ENCODE results near the gene CPNE4. TPM values are rescaled to one million over a fixed set of nuclear protein-coding genes. Genes with fewer than 3 reads are reported as not detected.

CPNE4 gene
- total and polyA plus RNA-seq, 2 donors from 2014 or later, result 0.79 to 1.2 TPM

DNA sequence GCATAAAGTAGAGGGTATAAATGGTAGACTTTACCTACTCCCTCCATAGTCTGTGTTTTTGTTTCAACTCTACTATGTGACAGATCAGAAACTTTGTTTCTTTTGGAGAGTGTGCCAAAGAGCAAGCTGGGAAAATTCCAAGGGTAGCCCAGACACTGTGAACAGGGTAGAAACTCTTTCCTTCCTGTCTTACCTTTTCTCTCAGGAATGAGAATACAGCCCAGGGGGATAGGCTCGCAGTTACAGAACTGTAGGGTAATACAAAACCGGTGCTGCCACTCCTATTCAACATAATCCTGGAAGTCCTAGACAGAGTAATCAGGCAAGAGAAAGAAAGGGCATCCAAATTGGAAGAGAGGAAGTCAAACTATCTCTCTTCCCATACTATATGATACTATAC is 256.3 kb downstream of the CPNE4 start:
- FAIRE-seq, result no peak
- Histone ChIP-seq H3K9ac (ENCODE audit: low read length in 3 of 3) (no peak overlapping the region), H3K27me3 (ENCODE audit: control insufficient read depth, insufficient read depth, low read length) (no peaks in the 10 kb centered on the region), H3K4me1 (ENCODE audit: control insufficient read depth in 2 of 3, insufficient read depth in 2 of 3, low read depth in 1 of 3, low read length in 3 of 3) (no peaks in the 10 kb centered on the region), H3K4me3 (ENCODE audit: low read length in 3 of 3) (no peak overlapping the region), H3K27ac (ENCODE audit: low read depth in 2 of 2, low read length in 2 of 2) (no peak overlapping the region), H3K9me3 (ENCODE audit: control insufficient read depth in 2 of 3, insufficient read depth in 1 of 3, low read length in 3 of 3) (peaks cover 0 to 4% (median 4%) of the 10 kb centered on the region in 3 donors), H3K36me3 (ENCODE audit: control insufficient read depth in 2 of 3, insufficient read depth in 3 of 3, low read length in 3 of 3) (no peaks in the 10 kb centered on the region)
- TF ChIP-seq, protein P1, sequence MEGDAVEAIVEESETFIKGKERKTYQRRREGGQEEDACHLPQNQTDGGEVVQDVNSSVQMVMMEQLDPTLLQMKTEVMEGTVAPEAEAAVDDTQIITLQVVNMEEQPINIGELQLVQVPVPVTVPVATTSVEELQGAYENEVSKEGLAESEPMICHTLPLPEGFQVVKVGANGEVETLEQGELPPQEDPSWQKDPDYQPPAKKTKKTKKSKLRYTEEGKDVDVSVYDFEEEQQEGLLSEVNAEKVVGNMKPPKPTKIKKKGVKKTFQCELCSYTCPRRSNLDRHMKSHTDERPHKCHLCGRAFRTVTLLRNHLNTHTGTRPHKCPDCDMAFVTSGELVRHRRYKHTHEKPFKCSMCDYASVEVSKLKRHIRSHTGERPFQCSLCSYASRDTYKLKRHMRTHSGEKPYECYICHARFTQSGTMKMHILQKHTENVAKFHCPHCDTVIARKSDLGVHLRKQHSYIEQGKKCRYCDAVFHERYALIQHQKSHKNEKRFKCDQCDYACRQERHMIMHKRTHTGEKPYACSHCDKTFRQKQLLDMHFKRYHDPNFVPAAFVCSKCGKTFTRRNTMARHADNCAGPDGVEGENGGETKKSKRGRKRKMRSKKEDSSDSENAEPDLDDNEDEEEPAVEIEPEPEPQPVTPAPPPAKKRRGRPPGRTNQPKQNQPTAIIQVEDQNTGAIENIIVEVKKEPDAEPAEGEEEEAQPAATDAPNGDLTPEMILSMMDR (IDR thresholded peaks at IDR 0.05; ENCODE audit: borderline replicate concordance, extremely low read depth, insufficient read depth), result no peak
- no peak for DNase-seq
- intact Hi-C loops (cut with DNase I), result no loop called here

DNA sequence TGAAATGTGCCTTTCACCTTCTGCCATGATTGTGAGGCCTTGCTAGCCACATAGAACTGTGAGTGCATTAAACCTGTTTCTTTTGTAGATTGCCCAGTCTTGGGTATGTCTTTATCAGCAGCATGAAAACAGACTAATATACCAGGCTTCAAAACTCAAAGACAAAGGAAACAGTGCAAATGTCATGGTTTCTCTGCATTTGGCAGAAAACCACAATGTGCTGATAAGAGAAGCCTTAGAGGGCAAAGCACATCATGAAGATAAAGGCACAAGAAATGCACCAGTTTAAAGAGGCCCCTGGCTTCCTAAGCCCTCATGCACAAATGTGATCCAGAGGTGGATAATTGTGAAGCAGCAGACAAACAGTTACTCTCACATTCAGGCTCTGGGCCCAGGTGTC is 259.2 kb downstream of the CPNE4 start:
- TF ChIP-seq, protein P1 (IDR thresholded peaks at IDR 0.05; ENCODE audit: borderline replicate concordance, extremely low read depth, insufficient read depth), result no peak
- intact Hi-C loops (cut with DNase I), result no loop called here
- Histone ChIP-seq H3K27ac (ENCODE audit: low read depth in 2 of 2, low read length in 2 of 2) (no peak overlapping the region), H3K27me3 (ENCODE audit: control insufficient read depth, insufficient read depth, low read length) (no peaks in the 10 kb centered on the region), H3K4me3 (ENCODE audit: low read length in 3 of 3) (no peak overlapping the region), H3K36me3 (ENCODE audit: control insufficient read depth in 2 of 3, insufficient read depth in 3 of 3, low read length in 3 of 3) (no peaks in the 10 kb centered on the region), H3K9me3 (ENCODE audit: control insufficient read depth in 2 of 3, insufficient read depth in 1 of 3, low read length in 3 of 3) (peaks cover 0 to 4% (median 4%) of the 10 kb centered on the region in 3 donors), H3K9ac (ENCODE audit: low read length in 3 of 3) (no peak overlapping the region), H3K4me1 (ENCODE audit: control insufficient read depth in 2 of 3, insufficient read depth in 2 of 3, low read depth in 1 of 3, low read length in 3 of 3) (no peaks in the 10 kb centered on the region)
- DNase-seq (no peak), FAIRE-seq (no peak)

DNA sequence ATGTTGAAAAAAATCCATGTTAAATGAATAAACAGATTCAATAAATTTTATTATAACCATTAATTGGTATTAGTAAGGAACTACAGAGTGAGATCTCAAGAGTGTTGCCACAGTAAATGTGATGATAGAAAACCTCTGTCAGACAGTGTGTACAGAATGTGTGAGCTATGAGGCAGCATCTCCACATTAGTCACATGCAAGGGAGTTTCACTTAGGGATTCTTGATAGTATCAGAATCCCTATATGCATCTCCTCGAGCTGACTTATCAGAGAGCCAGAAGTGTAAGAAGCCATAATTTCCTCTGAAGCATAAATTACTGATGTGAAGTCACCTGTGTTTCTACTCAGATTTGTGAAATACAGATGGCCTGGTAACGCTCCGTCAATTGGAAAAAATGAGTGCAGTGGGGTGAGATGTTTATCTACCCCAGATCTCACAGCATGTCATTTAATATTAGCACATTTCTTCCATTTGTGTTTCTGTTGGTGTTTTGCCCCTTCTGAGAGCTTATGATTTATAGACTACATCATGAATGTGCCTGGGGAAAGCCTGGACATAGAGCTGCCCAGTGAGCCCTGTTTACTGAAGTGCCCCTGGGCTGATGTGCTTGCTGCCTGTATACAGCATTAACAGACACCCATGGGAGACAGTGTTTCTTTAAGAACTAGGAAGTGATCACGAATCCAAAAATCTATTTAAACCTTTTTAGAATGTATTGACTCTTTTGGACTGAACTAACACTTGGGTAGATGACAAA is 262.4 kb downstream of the CPNE4 start:
- intact Hi-C loops (cut with DNase I), result no loop called here
- H3K27me3 ChIP-seq (ENCODE audit: control insufficient read depth, insufficient read depth, low read length), result no peaks in the 10 kb centered on the region
- DNase-seq, result no peak

More for the DNA sequence above, 262.4 kb downstream of the CPNE4 start:
- no peaks in the 10 kb centered on the region for H3K9me3 ChIP-seq (ENCODE audit: control insufficient read depth in 2 of 3, insufficient read depth in 1 of 3, low read length in 3 of 3)
- no peaks in the 10 kb centered on the region for H3K4me1 ChIP-seq (ENCODE audit: control insufficient read depth in 2 of 3, insufficient read depth in 2 of 3, low read depth in 1 of 3, low read length in 3 of 3)
- H3K36me3 ChIP-seq (ENCODE audit: control insufficient read depth in 2 of 3, insufficient read depth in 3 of 3, low read length in 3 of 3), result no peaks in the 10 kb centered on the region
- no peak overlapping the region for H3K4me3 ChIP-seq (ENCODE audit: low read length in 3 of 3)
- H3K27ac ChIP-seq (ENCODE audit: low read depth in 2 of 2, low read length in 2 of 2), result no peak overlapping the region
- no peak for FAIRE-seq
- H3K9ac ChIP-seq (ENCODE audit: low read length in 3 of 3), result no peak overlapping the region
- TF ChIP-seq, protein P1 (IDR thresholded peaks at IDR 0.05; ENCODE audit: borderline replicate concordance, extremely low read depth, insufficient read depth), result no peak

All from kidney (tissue), 14 donors.